WTC11 (cell line): ENCODE measurements around the gene RANBP10. TPM values are rescaled to one million over a fixed set of nuclear protein-coding genes. Genes with fewer than 3 reads are reported as not detected.
A peak's percentile ranks its signal among the peaks of the same experiment; 100 is the strongest.

Source experiments
- ATAC-seq: fragments of 200-7000 bp; cut with Tn5 transposase; 2 replicates; pipeline ENCODE4 v1.10.0; 2021; ENCODE audit warnings: mild to moderate bottlenecking, moderate library complexity
- CTCF ChIA-PET: fragments of 300-600 bp; sonication (Branson Sonifier 250); formaldehyde crosslinking; loops from one replicate; lab custom pipeline; 2021; ENCODE audit warnings: antibody characterized with exemption; lab: Charles Lee
- POLR2A ChIA-PET: fragments of 350-600 bp; sonication (Branson Sonifier 250); formaldehyde crosslinking; loops from one replicate; lab custom pipeline; 2021; ENCODE audit warnings: antibody characterized with exemption; lab: Charles Lee
- DNase-seq: peaks from one replicate; pipeline ENCODE4 v3.0.0; 2021; ENCODE audit warnings: low spot score
- H3K27ac Mint-ChIP-seq: 2 replicates; pipeline ENCODE4 v1.8.0; 2021; ENCODE audit warnings: mixed read lengths
- H3K27me3 Mint-ChIP-seq: 2 replicates; pipeline ENCODE4 v1.8.0; 2021; ENCODE audit warnings: low read depth, mild to moderate bottlenecking, moderate library complexity, mixed read lengths
- H3K36me3 Mint-ChIP-seq: 2 replicates; pipeline ENCODE4 v1.8.0; 2021; ENCODE audit warnings: mixed read lengths
- H3K4me1 Mint-ChIP-seq: 2 replicates; pipeline ENCODE4 v1.8.0; 2022; ENCODE audit warnings: mixed read lengths
- H3K4me3 Mint-ChIP-seq: 2 replicates; pipeline ENCODE4 v1.8.0; 2021; ENCODE audit warnings: mild to moderate bottlenecking, moderate library complexity, mixed read lengths
- H3K9me3 Mint-ChIP-seq: 2 replicates; pipeline ENCODE4 v1.8.0; 2021; ENCODE audit warnings: mixed read lengths
- CBFB ChIP-seq: sonication (generic); formaldehyde crosslinking; IDR thresholded peaks from 2 replicates; pipeline ENCODE4 v1.8.1; 2022; ENCODE audit warnings: mild to moderate bottlenecking, low read depth, missing genetic modification reagents
- FOXP1 ChIP-seq: sonication (generic); formaldehyde crosslinking; IDR thresholded peaks from 2 replicates; pipeline ENCODE4 v1.8.0; 2022; ENCODE audit warnings: missing genetic modification reagents, mild to moderate bottlenecking, moderate library complexity, borderline replicate concordance
- JUN ChIP-seq: sonication (generic); formaldehyde crosslinking; IDR thresholded peaks from 2 replicates; pipeline ENCODE4 v1.8.0; 2023; ENCODE audit warnings: mild to moderate bottlenecking, missing genetic modification reagents
- NFE2L1 ChIP-seq: sonication (generic); formaldehyde crosslinking; IDR thresholded peaks from 2 replicates; pipeline ENCODE4 v1.8.1; 2023; ENCODE audit warnings: missing genetic modification reagents
- NFYB ChIP-seq: sonication (generic); formaldehyde crosslinking; conservative IDR thresholded peaks from 2 replicates; pipeline ENCODE4 v1.8.0; 2022; ENCODE audit warnings: low read depth, missing genetic modification reagents
- NR3C1 ChIP-seq: sonication (generic); formaldehyde crosslinking; conservative IDR thresholded peaks from 2 replicates; pipeline ENCODE4 v1.8.1; 2023; ENCODE audit warnings: low read depth, mild to moderate bottlenecking, missing genetic modification reagents
- RELA ChIP-seq: sonication (generic); formaldehyde crosslinking; IDR thresholded peaks from 2 replicates; pipeline ENCODE4 v1.8.1; 2022; ENCODE audit warnings: missing genetic modification reagents, mild to moderate bottlenecking, borderline replicate concordance
- SMAD4 ChIP-seq: sonication (generic); formaldehyde crosslinking; IDR thresholded peaks from 2 replicates; pipeline ENCODE4 v1.8.0; 2022; ENCODE audit warnings: mild to moderate bottlenecking, missing genetic modification reagents
- SP1 ChIP-seq: sonication (generic); formaldehyde crosslinking; conservative IDR thresholded peaks from 2 replicates; pipeline ENCODE4 v1.8.1; 2022; ENCODE audit warnings: missing genetic modification reagents
- TCF7 ChIP-seq: sonication (generic); formaldehyde crosslinking; IDR thresholded peaks from 2 replicates; pipeline ENCODE4 v1.8.0; 2022; ENCODE audit warnings: mild to moderate bottlenecking, low read depth, missing genetic modification reagents, moderate library complexity
- TEAD1 ChIP-seq: sonication (generic); formaldehyde crosslinking; IDR thresholded peaks from 2 replicates; pipeline ENCODE4 v1.8.0; 2022; ENCODE audit warnings: mild to moderate bottlenecking, missing genetic modification reagents
- TP53 ChIP-seq: sonication (generic); formaldehyde crosslinking; IDR thresholded peaks from 2 replicates; pipeline ENCODE4 v1.8.1; 2023; ENCODE audit warnings: mild to moderate bottlenecking, missing genetic modification reagents
- ZBTB21 ChIP-seq: sonication (generic); formaldehyde crosslinking; IDR thresholded peaks from 2 replicates; pipeline ENCODE4 v1.8.1; 2023; ENCODE audit warnings: mild to moderate bottlenecking, missing genetic modification reagents, borderline replicate concordance
- total RNA-seq: library from RNA; stranded (reverse); gene quantifications from 3 replicates; pipeline ENCODE4 v1.2.3, GENCODE V29; 2021
- TF ChIP-seq, protein P1 (sequence below): sonication (generic); formaldehyde crosslinking; IDR thresholded peaks from 2 replicates; pipeline ENCODE4 v1.8.0; 2022; ENCODE audit warnings: mild to moderate bottlenecking, missing genetic modification reagents
- TF ChIP-seq, protein P2 (sequence below): sonication (generic); formaldehyde crosslinking; IDR thresholded peaks from 2 replicates; pipeline ENCODE4 v1.8.1; 2022; ENCODE audit warnings: mild to moderate bottlenecking, moderate library complexity, missing genetic modification reagents
- TF ChIP-seq, protein P3 (sequence below): fragments of 250-450 bp; sonication (Bioruptor Pico); IDR thresholded peaks from 2 replicates; pipeline ENCODE4 v1.9.0; 2021; ENCODE audit warnings: mild to moderate bottlenecking
- TF ChIP-seq, protein P4 (sequence below): sonication (generic); formaldehyde crosslinking; IDR thresholded peaks from 2 replicates; pipeline ENCODE4 v1.8.1; 2023; ENCODE audit warnings: mild to moderate bottlenecking, missing genetic modification reagents, moderate library complexity
- TF ChIP-seq, protein P5 (sequence below): sonication (generic); formaldehyde crosslinking; IDR thresholded peaks from 2 replicates; pipeline ENCODE4 v1.8.0; 2022; ENCODE audit warnings: mild to moderate bottlenecking, missing genetic modification reagents
- TF ChIP-seq, protein P6 (sequence below): sonication (generic); formaldehyde crosslinking; IDR thresholded peaks from 2 replicates; pipeline ENCODE4 v1.8.0; 2023; ENCODE audit warnings: missing genetic modification reagents
- TF ChIP-seq, protein P7 (sequence below): fragments of 250-450 bp; sonication (Bioruptor Pico); conservative IDR thresholded peaks from 2 replicates; pipeline ENCODE4 v1.9.0; 2021; ENCODE audit warnings: mild to moderate bottlenecking
- TF ChIP-seq, protein P8 (sequence below): sonication (generic); formaldehyde crosslinking; IDR thresholded peaks from 2 replicates; pipeline ENCODE4 v1.8.1; 2023; ENCODE audit warnings: mild to moderate bottlenecking, missing genetic modification reagents, moderate library complexity
- TF ChIP-seq, protein P9 (sequence below): fragments of 250-450 bp; sonication (Bioruptor Pico); IDR thresholded peaks from 2 replicates; pipeline ENCODE4 v1.8.0; 2021; ENCODE audit warnings: mild to moderate bottlenecking

RANBP10 gene
- total RNA-seq, 1 experiment from 2014 or later = 14.0 TPM

DNA sequence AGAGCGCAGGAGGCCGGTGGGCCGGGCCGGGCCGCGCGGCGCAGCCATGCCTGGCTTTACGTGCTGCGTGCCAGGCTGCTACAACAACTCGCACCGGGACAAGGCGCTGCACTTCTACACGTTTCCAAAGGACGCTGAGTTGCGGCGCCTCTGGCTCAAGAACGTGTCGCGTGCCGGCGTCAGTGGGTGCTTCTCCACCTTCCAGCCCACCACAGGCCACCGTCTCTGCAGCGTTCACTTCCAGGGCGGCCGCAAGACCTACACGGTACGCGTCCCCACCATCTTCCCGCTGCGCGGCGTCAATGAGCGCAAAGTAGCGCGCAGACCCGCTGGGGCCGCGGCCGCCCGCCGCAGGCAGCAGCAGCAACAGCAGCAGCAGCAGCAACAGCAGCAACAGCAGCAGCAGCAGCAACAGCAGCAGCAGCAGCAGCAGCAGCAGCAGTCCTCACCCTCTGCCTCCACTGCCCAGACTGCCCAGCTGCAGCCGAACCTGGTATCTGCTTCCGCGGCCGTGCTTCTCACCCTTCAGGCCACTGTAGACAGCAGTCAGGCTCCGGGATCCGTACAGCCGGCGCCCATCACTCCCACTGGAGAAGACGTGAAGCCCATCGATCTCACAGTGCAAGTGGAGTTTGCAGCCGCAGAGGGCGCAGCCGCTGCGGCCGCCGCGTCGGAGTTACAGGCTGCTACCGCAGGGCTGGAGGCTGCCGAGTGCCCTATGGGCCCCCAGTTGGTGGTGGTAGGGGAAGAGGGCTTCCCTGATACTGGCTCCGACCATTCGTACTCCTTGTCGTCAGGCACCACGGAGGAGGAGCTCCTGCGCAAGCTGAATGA lies 36.4 kb upstream of the RANBP10 start (continued):
- TF ChIP-seq FOXP1 = peak; percentile 76

DNA sequence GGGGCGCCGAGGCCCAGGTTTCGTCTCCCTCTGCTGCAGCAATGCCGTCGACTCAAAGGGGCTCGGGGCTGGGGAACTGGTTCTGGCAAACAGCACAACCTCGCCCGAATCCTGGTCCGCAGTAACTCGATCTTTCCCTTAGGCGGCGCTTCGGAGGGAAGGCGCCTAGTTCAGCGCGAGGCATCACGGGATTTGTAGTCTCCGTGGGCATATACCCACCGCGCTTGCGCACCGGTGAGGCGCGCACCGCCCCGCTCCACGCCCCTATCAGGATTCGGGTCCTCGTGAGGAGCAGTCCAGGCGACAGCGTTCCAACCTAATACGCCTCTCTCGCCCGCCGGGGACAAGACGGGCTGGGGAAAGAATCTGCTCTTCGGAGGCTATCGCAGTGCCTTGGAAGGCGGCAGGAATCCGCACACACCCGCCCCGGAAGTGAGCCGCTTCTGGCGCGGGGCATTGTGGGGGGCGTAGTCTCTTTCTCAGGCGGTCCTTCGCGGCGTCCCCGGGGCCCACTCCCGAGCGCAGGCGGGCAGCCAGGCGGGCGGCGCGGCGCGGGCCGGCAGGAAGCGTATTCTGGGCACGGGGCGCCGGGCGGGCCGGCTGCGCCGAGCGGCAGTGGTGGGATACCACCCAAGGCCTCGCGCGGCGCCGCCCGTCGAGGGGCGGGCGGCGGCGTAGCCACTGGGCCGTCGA lies 35.6 kb upstream of the RANBP10 start, which contains the start of gene THAP11:
Gene THAP11 (plus strand): TSS at position 505 of the 693 bp plus-strand sequence. CDS start 235 bp downstream, outside the sequence.
- no peaks in the 10 kb centered on the region for H3K9me3 Mint-ChIP-seq
- peak within 1 kb of the TSS; percentile 94 for H3K4me3 Mint-ChIP-seq
- peak within 1 kb of the TSS; percentile 97 for H3K27ac Mint-ChIP-seq
- peaks cover 40% of the 10 kb centered on the region for H3K4me1 Mint-ChIP-seq
- H3K27me3 Mint-ChIP-seq = no peaks in the 10 kb centered on the region
- POLR2A ChIA-PET = interaction anchor here (1.5 kb wide), 1 partner anchor 25 kb away, joined by 3 read pairs; no protein-coding TSS in a partner anchor
- H3K36me3 Mint-ChIP-seq = no peaks in the 10 kb centered on the region
- DNase-seq (peak; percentile 98), ATAC-seq (peak; percentile 51)
- CTCF ChIA-PET = interaction anchor here (0.5 to 3.2 kb wide), 5 partner anchors 26 to 400 kb away, joined by 3 to 49 read pairs (median 4); no protein-coding TSS in a partner anchor
- TF ChIP-seq CBFB (CRISPR knock-in tag) (no peak), SMAD4 (CRISPR knock-in tag) (no peak), NFE2L1 (CRISPR knock-in tag) (peak; percentile 30; the same call in 1 of the 2 replicates), JUN (CRISPR knock-in tag) (no peak), NR3C1 (CRISPR knock-in tag) (no peak), NFYB (no peak), TP53 (CRISPR knock-in tag) (no peak), TCF7 (CRISPR knock-in tag) (no peak), RELA (CRISPR knock-in tag) (no peak), SP1 (CRISPR knock-in tag) (peak; percentile 93), ZBTB21 (no peak), TEAD1 (CRISPR knock-in tag) (no peak)
- TF ChIP-seq, protein P1, sequence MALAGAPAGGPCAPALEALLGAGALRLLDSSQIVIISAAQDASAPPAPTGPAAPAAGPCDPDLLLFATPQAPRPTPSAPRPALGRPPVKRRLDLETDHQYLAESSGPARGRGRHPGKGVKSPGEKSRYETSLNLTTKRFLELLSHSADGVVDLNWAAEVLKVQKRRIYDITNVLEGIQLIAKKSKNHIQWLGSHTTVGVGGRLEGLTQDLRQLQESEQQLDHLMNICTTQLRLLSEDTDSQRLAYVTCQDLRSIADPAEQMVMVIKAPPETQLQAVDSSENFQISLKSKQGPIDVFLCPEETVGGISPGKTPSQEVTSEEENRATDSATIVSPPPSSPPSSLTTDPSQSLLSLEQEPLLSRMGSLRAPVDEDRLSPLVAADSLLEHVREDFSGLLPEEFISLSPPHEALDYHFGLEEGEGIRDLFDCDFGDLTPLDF = no peak
- TF ChIP-seq, protein P2, sequence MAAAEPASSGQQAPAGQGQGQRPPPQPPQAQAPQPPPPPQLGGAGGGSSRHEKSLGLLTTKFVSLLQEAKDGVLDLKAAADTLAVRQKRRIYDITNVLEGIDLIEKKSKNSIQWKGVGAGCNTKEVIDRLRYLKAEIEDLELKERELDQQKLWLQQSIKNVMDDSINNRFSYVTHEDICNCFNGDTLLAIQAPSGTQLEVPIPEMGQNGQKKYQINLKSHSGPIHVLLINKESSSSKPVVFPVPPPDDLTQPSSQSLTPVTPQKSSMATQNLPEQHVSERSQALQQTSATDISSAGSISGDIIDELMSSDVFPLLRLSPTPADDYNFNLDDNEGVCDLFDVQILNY (CRISPR knock-in tag) = peak; percentile 56; the same call in 1 of the 2 replicates
- TF ChIP-seq, protein P3, sequence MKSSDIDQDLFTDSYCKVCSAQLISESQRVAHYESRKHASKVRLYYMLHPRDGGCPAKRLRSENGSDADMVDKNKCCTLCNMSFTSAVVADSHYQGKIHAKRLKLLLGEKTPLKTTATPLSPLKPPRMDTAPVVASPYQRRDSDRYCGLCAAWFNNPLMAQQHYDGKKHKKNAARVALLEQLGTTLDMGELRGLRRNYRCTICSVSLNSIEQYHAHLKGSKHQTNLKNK (CRISPR knock-in tag) = no peak
- TF ChIP-seq, protein P4, sequence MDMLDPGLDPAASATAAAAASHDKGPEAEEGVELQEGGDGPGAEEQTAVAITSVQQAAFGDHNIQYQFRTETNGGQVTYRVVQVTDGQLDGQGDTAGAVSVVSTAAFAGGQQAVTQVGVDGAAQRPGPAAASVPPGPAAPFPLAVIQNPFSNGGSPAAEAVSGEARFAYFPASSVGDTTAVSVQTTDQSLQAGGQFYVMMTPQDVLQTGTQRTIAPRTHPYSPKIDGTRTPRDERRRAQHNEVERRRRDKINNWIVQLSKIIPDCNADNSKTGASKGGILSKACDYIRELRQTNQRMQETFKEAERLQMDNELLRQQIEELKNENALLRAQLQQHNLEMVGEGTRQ (CRISPR knock-in tag) = peak; percentile 19; the same call in 1 of the 2 replicates
- TF ChIP-seq, protein P5, sequence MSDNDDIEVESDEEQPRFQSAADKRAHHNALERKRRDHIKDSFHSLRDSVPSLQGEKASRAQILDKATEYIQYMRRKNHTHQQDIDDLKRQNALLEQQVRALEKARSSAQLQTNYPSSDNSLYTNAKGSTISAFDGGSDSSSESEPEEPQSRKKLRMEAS (CRISPR knock-in tag) = peak; percentile 71
- TF ChIP-seq, protein P6, sequence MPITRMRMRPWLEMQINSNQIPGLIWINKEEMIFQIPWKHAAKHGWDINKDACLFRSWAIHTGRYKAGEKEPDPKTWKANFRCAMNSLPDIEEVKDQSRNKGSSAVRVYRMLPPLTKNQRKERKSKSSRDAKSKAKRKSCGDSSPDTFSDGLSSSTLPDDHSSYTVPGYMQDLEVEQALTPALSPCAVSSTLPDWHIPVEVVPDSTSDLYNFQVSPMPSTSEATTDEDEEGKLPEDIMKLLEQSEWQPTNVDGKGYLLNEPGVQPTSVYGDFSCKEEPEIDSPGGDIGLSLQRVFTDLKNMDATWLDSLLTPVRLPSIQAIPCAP (CRISPR knock-in tag) = no peak
- TF ChIP-seq, protein P7, sequence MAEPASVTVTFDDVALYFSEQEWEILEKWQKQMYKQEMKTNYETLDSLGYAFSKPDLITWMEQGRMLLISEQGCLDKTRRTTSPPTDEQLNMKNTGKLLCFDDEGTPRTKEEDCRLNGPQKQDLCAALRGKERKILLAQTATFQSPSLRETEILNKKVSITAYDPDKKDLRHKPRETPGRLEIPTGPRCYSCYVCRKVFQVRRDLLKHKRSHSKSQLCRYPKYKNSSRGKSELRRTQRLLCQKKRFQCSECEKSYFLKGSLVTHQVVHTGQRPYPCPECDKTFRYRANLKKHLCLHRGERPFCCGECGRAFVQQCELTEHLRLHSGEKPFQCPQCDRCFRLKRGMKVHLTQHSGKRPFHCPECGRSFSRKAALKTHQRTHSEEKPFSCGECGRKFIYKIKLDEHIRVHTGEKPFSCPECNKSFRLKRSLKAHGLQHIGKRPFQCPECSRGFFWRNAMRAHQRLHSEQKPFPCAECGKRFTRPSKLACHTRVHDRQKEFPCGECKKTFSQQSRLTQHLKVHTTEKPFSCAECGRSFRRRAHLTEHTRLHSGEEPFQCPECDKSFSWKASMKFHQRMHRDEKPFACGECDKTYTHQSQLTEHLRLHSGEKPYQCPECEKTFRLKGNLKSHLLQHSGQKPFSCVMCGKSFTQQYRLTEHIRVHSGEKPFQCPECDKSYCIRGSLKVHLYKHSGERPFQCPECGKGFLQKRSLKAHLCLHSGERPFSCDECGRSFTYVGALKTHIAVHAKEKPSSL (CRISPR knock-in tag) = no peak
- TF ChIP-seq, protein P8, sequence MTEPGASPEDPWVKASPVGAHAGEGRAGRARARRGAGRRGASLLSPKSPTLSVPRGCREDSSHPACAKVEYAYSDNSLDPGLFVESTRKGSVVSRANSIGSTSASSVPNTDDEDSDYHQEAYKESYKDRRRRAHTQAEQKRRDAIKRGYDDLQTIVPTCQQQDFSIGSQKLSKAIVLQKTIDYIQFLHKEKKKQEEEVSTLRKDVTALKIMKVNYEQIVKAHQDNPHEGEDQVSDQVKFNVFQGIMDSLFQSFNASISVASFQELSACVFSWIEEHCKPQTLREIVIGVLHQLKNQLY (CRISPR knock-in tag) = no peak
- TF ChIP-seq, protein P9, sequence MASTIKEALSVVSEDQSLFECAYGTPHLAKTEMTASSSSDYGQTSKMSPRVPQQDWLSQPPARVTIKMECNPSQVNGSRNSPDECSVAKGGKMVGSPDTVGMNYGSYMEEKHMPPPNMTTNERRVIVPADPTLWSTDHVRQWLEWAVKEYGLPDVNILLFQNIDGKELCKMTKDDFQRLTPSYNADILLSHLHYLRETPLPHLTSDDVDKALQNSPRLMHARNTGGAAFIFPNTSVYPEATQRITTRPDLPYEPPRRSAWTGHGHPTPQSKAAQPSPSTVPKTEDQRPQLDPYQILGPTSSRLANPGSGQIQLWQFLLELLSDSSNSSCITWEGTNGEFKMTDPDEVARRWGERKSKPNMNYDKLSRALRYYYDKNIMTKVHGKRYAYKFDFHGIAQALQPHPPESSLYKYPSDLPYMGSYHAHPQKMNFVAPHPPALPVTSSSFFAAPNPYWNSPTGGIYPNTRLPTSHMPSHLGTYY (CRISPR knock-in tag) = no peak
